GM23248 (cell line): Measurements from ENCODE around the gene VTI1A.

Source experiments
- EZH2 ChIP-seq: fragments of 200-600 bp; sonication (generic); IDR thresholded peaks from 2 replicates; pipeline ENCODE4 v1.6.1; 2018; ENCODE audit warnings: antibody characterized with exemption, mild to moderate bottlenecking; ENCODE audit not compliant: insufficient read depth, poor library complexity, severe bottlenecking
- EZH2phosphoT487 ChIP-seq: fragments of 200-600 bp; sonication (generic); IDR thresholded peaks from 2 replicates; pipeline ENCODE4 v1.6.1; 2018; ENCODE audit warnings: antibody characterized with exemption, moderate library complexity, mild to moderate bottlenecking, low read depth; ENCODE audit not compliant: insufficient read depth

GRCh38 chr10:112823604-112824003 is 376.6 kb downstream of the VTI1A start:
- TF ChIP-seq EZH2, result no peak
- no peak for TF ChIP-seq EZH2phosphoT487
